H9 (cell line): ENCODE measurements around the gene PQBP1. TPM values are rescaled to one million over a fixed set of nuclear protein-coding genes. Genes with fewer than 3 reads are reported as not detected.

Source experiments
- DNase-seq: peaks from one replicate; pipeline ENCODE4 v3.0.0-alpha.2; 2017
- H2AFZ ChIP-seq: one replicate; pipeline ENCODE4 v1.6.1; 2013; ENCODE audit warnings: mild to moderate bottlenecking, low read length, control low read depth, moderate library complexity
- H2AK5ac ChIP-seq: 2 replicates; pipeline ENCODE4 v1.6.1; 2013; ENCODE audit warnings: low read length, control low read depth, mixed read lengths; ENCODE audit not compliant: insufficient read length
- H2BK120ac ChIP-seq: one replicate; pipeline ENCODE4 v1.6.1; 2013; ENCODE audit warnings: low read depth, mild to moderate bottlenecking, low read length, control low read depth, inconsistent platforms; ENCODE audit not compliant: poor library complexity, severe bottlenecking
- H2BK12ac ChIP-seq: 2 replicates; pipeline ENCODE4 v1.6.1; 2013; ENCODE audit warnings: low read length, control low read depth, mixed read lengths, low read depth; ENCODE audit not compliant: insufficient read length
- H2BK15ac ChIP-seq: 2 replicates; pipeline ENCODE4 v1.6.1; 2013; ENCODE audit warnings: low read depth, low read length, control low read depth
- H2BK20ac ChIP-seq: one replicate; pipeline ENCODE4 v1.6.1; 2013; ENCODE audit warnings: low read depth, mild to moderate bottlenecking, low read length, control low read depth, inconsistent platforms; ENCODE audit not compliant: poor library complexity, severe bottlenecking
- H2BK5ac ChIP-seq: 2 replicates; pipeline ENCODE4 v1.6.1; 2013; ENCODE audit warnings: low read length, control low read depth, mixed read lengths; ENCODE audit not compliant: insufficient read length
- H3K14ac ChIP-seq: 2 replicates; pipeline ENCODE4 v1.6.1; 2013; ENCODE audit warnings: low read length, control low read depth; ENCODE audit not compliant: insufficient read depth
- H3K18ac ChIP-seq: 2 replicates; pipeline ENCODE4 v1.6.1; 2013; ENCODE audit warnings: low read depth, mild to moderate bottlenecking, mixed read lengths, low read length, control low read depth; ENCODE audit not compliant: insufficient read length
- H3K23ac ChIP-seq: 2 replicates; pipeline ENCODE4 v1.6.1; 2013; ENCODE audit warnings: low read length, control low read depth, mixed read lengths, low read depth; ENCODE audit not compliant: insufficient read length
- H3K23me2 ChIP-seq: 2 replicates; pipeline ENCODE4 v1.6.1; 2013; ENCODE audit warnings: low read depth, mild to moderate bottlenecking, mixed read lengths, low read length, control low read depth; ENCODE audit not compliant: insufficient read length, poor library complexity, severe bottlenecking
- H3K27ac ChIP-seq: 2 replicates; pipeline ENCODE4 v1.5.1; 2013; ENCODE audit warnings: low read length, control low read depth, mixed read lengths, low read depth; ENCODE audit not compliant: insufficient read length
- H3K27me3 ChIP-seq: 2 replicates; pipeline ENCODE4 v1.6.1; 2013; ENCODE audit warnings: low read length, control low read depth, inconsistent platforms; ENCODE audit not compliant: insufficient read depth
- H3K4ac ChIP-seq: 2 replicates; pipeline ENCODE4 v1.6.1; 2013; ENCODE audit warnings: low read depth, mild to moderate bottlenecking, control low read depth, inconsistent platforms, low read length, moderate library complexity
- H3K4me1 ChIP-seq: 2 replicates; pipeline ENCODE4 v1.6.1; 2013; ENCODE audit warnings: low read length, control low read depth, inconsistent platforms; ENCODE audit not compliant: insufficient read depth
- H3K4me2 ChIP-seq: 2 replicates; pipeline ENCODE4 v1.6.1; 2013; ENCODE audit warnings: low read length, control low read depth, mixed read lengths; ENCODE audit not compliant: insufficient read length, insufficient read depth
- H3K56ac ChIP-seq: 2 replicates; pipeline ENCODE4 v1.6.1; 2013; ENCODE audit warnings: low read depth, mild to moderate bottlenecking, mixed read lengths, low read length, control low read depth; ENCODE audit not compliant: insufficient read length
- H3K79me1 ChIP-seq: 2 replicates; pipeline ENCODE4 v1.6.1; 2013; ENCODE audit warnings: low read depth, mild to moderate bottlenecking, moderate library complexity, low read length, control low read depth, inconsistent platforms; ENCODE audit not compliant: insufficient read depth, poor library complexity, severe bottlenecking
- H3K79me2 ChIP-seq: 2 replicates; pipeline ENCODE4 v1.6.1; 2013; ENCODE audit warnings: low read length, control low read depth, inconsistent platforms; ENCODE audit not compliant: insufficient read depth
- H3K9ac ChIP-seq: 2 replicates; pipeline ENCODE4 v1.6.1; 2013; ENCODE audit warnings: low read length, control low read depth, mixed read lengths; ENCODE audit not compliant: insufficient read length; ENCODE audit errors: extremely low read depth
- H3K9me3 ChIP-seq: one replicate; pipeline ENCODE4 v1.6.1; 2013; ENCODE audit warnings: low read depth, low read length, inconsistent platforms; ENCODE audit not compliant: control insufficient read depth
- H3T11ph ChIP-seq: one replicate; pipeline ENCODE4 v1.6.1; 2013; ENCODE audit warnings: mild to moderate bottlenecking, low read length, control low read depth, inconsistent platforms
- H4K20me1 ChIP-seq: one replicate; pipeline ENCODE4 v1.6.1; 2013; ENCODE audit not compliant: control insufficient read depth, insufficient read length, insufficient read depth
- H4K5ac ChIP-seq: 2 replicates; pipeline ENCODE4 v1.6.1; 2013; ENCODE audit warnings: low read depth, mild to moderate bottlenecking, mixed read lengths, low read length, control low read depth; ENCODE audit not compliant: insufficient read length
- H4K8ac ChIP-seq: replicated peaks from 2 replicates; pipeline ENCODE4 v1.6.1; 2013; ENCODE audit warnings: low read length, control low read depth, mixed read lengths, low read depth; ENCODE audit not compliant: insufficient read length
- H4K91ac ChIP-seq: 2 replicates; pipeline ENCODE4 v1.6.1; 2013; ENCODE audit warnings: low read depth, mild to moderate bottlenecking, moderate library complexity, mixed read lengths, low read length, control low read depth; ENCODE audit not compliant: insufficient read length
- H3K27ac Mint-ChIP-seq, 3 experiments: 2 replicates in 2 of 3; 3 replicates in 1 of 3; pipeline ENCODE4 v1.8.0; 2020 to 2021; ENCODE audit warnings: mixed read lengths in 3 of 3, mild to moderate bottlenecking in 1 of 3, moderate library complexity in 1 of 3
- H3K27me3 Mint-ChIP-seq: 2 replicates; pipeline ENCODE4 v1.8.0; 2021; ENCODE audit warnings: low read depth, mild to moderate bottlenecking, moderate library complexity, mixed read lengths
- H3K36me3 Mint-ChIP-seq, 3 experiments: 2 replicates in 2 of 3; 3 replicates in 1 of 3; pipeline ENCODE4 v1.8.0; 2020 to 2021; ENCODE audit warnings: low read depth in 3 of 3, mixed read lengths in 3 of 3; ENCODE audit not compliant: insufficient read depth in 1 of 3
- H3K4me1 Mint-ChIP-seq, 2 experiments: 2 replicates each; pipeline ENCODE4 v1.8.0; 2020; ENCODE audit warnings: mixed read lengths in 2 of 2
- H3K4me3 Mint-ChIP-seq, 2 experiments: 2 replicates in 1 of 2; 3 replicates in 1 of 2; pipeline ENCODE4 v1.8.0; 2020 to 2021; ENCODE audit warnings: mild to moderate bottlenecking in 2 of 2, mixed read lengths in 2 of 2, moderate library complexity in 1 of 2
- H3K9me3 Mint-ChIP-seq, 2 experiments: 2 replicates in 1 of 2; 3 replicates in 1 of 2; pipeline ENCODE4 v1.8.0; 2020; ENCODE audit warnings: mild to moderate bottlenecking in 2 of 2, mixed read lengths in 2 of 2, moderate library complexity in 1 of 2
- WGBS: extraction: QIAGEN DNeasy Blood & Tissue Kit; methylation state at CpG from one replicate; pipeline ENCODE4 v1.1.7; 2013; ENCODE audit warnings: missing lambda C conversion rate, low lambda C conversion rate, mixed read lengths; ENCODE audit not compliant: insufficient read length; ENCODE audit errors: extremely low coverage; 5-methylcytosine and 5-hydroxymethylcytosine counted together
- total RNA-seq: library from RNA; stranded (reverse); gene quantifications from 2 replicates; pipeline ENCODE4 v1.2.1, GENCODE V29; 2021
- TF ChIP-seq, protein P1 (sequence below): fragments of 200-600 bp; sonication (generic); conservative IDR thresholded peaks from 3 replicates; pipeline ENCODE4 v1.8.0; 2021; ENCODE audit warnings: antibody characterized with exemption, mild to moderate bottlenecking

Gene PQBP1
- total RNA-seq, 1 experiment from 2014 or later, result 87.9 TPM

DNA sequence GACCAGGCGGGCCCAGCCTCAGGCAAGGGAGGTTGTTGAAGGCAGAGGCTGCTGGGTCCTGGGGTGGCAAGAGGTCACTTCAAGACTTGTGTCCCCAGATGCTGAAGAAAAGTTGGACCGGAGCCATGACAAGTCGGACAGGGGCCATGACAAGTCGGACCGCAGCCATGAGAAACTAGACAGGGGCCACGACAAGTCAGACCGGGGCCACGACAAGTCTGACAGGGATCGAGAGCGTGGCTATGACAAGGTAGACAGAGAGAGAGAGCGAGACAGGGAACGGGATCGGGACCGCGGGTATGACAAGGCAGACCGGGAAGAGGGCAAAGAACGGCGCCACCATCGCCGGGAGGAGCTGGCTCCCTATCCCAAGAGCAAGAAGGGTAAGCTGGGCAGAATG is 4.4 kb downstream of the PQBP1 start:
- H3K14ac ChIP-seq, result no peak overlapping the region
- H2BK5ac ChIP-seq, result no peak overlapping the region
- no peaks in the 10 kb centered on the region for H3K79me1 ChIP-seq
- H3K4me2 ChIP-seq, result no peak overlapping the region
- no peak overlapping the region for H3K9ac ChIP-seq
- no peak overlapping the region for H4K91ac ChIP-seq
- H2BK120ac ChIP-seq, result no peak overlapping the region
- peaks cover 4 to 5% of the 10 kb centered on the region in 2 experiments; a peak in 3 of 4 replicates for H3K4me1 Mint-ChIP-seq
- no peak overlapping the region for H3K56ac ChIP-seq
- no peak overlapping the region for H2BK20ac ChIP-seq
- H3K27ac Mint-ChIP-seq, result no peak overlapping the region
- no peak for DNase-seq
- no peak overlapping the region for H3T11ph ChIP-seq
- TF ChIP-seq, protein P1, sequence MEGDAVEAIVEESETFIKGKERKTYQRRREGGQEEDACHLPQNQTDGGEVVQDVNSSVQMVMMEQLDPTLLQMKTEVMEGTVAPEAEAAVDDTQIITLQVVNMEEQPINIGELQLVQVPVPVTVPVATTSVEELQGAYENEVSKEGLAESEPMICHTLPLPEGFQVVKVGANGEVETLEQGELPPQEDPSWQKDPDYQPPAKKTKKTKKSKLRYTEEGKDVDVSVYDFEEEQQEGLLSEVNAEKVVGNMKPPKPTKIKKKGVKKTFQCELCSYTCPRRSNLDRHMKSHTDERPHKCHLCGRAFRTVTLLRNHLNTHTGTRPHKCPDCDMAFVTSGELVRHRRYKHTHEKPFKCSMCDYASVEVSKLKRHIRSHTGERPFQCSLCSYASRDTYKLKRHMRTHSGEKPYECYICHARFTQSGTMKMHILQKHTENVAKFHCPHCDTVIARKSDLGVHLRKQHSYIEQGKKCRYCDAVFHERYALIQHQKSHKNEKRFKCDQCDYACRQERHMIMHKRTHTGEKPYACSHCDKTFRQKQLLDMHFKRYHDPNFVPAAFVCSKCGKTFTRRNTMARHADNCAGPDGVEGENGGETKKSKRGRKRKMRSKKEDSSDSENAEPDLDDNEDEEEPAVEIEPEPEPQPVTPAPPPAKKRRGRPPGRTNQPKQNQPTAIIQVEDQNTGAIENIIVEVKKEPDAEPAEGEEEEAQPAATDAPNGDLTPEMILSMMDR, result no peak
- H3K9me3 ChIP-seq, result no peaks in the 10 kb centered on the region
- H4K8ac ChIP-seq, result no peak overlapping the region
- no peak overlapping the region for H2AFZ ChIP-seq
- no peak overlapping the region for H3K4ac ChIP-seq
- no peak overlapping the region for H4K5ac ChIP-seq
- H3K4me3 Mint-ChIP-seq, result no peak overlapping the region
- no peak overlapping the region for H2BK12ac ChIP-seq
- WGBS, result no CpG with 5 or more reads among the region's 20 CpGs
- H3K23me2 ChIP-seq, result peaks cover 3% of the 10 kb centered on the region
- peaks cover 3% of the 10 kb centered on the region for H4K20me1 ChIP-seq
- H3K18ac ChIP-seq, result no peak overlapping the region
- H3K36me3 Mint-ChIP-seq, result peaks cover 23 to 62% (median 44%) of the 10 kb centered on the region in 3 experiments
- H3K9me3 Mint-ChIP-seq, result peaks cover 73 to 81% of the 10 kb centered on the region in 2 experiments
- no peak overlapping the region for H3K23ac ChIP-seq
- no peaks in the 10 kb centered on the region; the same call in none of the 2 replicates for H3K27me3 Mint-ChIP-seq
- H3K27ac ChIP-seq, result no peak overlapping the region
- no peaks in the 10 kb centered on the region for H3K4me1 ChIP-seq
- no peak overlapping the region for H2BK15ac ChIP-seq
- no peak overlapping the region for H2AK5ac ChIP-seq
- no peaks in the 10 kb centered on the region for H3K27me3 ChIP-seq
- H3K79me2 ChIP-seq, result no peaks in the 10 kb centered on the region; the same call in 1 of the 2 replicates
